Activated T-helper 2 cell treated with anti-CD3 and anti-CD28 coated beads, Interferon-gamma antibody, Interleukin-2, Interleukin-4, amounts not matched to agents 10 μg/mL and 5 μg/mL and 100 μg/mL, durations not matched to agents 14 hours and 24 hours and 36 hours (primary cell): ENCODE measurements around the gene FGF14. TPM values are rescaled to one million over a fixed set of nuclear protein-coding genes. Genes with fewer than 3 reads are reported as not detected.

Experiments
- DNase-seq: peaks from one replicate; pipeline ENCODE4 v3.0.0; 2021; ENCODE audit warnings: low spot score
- H3K27ac Mint-ChIP-seq: one replicate; pipeline ENCODE4 v1.8.0; 2021; ENCODE audit warnings: mixed read lengths
- H3K27me3 Mint-ChIP-seq: one replicate; pipeline ENCODE4 v1.8.0; 2021; ENCODE audit warnings: low read depth, mixed read lengths
- H3K36me3 Mint-ChIP-seq: one replicate; pipeline ENCODE4 v1.8.0; 2021; ENCODE audit warnings: low read depth, mixed read lengths
- H3K4me1 Mint-ChIP-seq: one replicate; pipeline ENCODE4 v1.8.0; 2021; ENCODE audit warnings: low read depth, mixed read lengths
- H3K4me3 Mint-ChIP-seq: one replicate; pipeline ENCODE4 v1.8.0; 2021; ENCODE audit warnings: low read depth, mild to moderate bottlenecking, moderate library complexity, mixed read lengths
- H3K9me3 Mint-ChIP-seq: one replicate; pipeline ENCODE4 v1.8.0; 2021; ENCODE audit warnings: mixed read lengths
- intact Hi-C: fragments of 100-400 bp; cut with micrococcal nuclease; formaldehyde crosslinking; loops from one replicate; pipeline ENCODE4 v1.15.1; 2023
- total RNA-seq: library from RNA; stranded (reverse); gene quantifications from 2 replicates; pipeline ENCODE4 v1.2.3, GENCODE V29; 2022

The FGF14 gene
- total RNA-seq, 1 donor from 2014 or later: not detected

DNA sequence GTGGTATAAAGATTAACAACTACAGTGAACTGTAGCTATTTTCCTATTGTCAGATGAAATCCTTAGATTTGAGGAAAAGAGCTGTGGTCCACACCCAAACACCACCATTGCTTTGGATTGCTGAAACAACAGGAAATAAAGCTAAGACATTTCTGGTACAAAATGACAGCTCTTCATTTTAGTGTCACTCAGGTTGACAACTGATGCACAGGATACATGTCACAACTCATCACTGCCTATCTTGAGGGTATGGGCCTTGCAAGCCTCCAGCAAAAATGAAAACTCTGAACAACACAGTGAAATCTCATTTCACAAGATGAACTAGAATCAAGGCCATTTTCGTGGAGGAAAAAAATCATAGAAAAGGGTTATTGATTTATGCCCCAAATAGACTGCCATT is 609.7 kb downstream of the FGF14 start:
- no peaks in the 10 kb centered on the region for H3K4me1 Mint-ChIP-seq
- no peak overlapping the region for H3K27ac Mint-ChIP-seq
- H3K36me3 Mint-ChIP-seq: no peaks in the 10 kb centered on the region
- no peak for DNase-seq
- intact Hi-C loops: no loop called here
- H3K27me3 Mint-ChIP-seq: no peaks in the 10 kb centered on the region
- H3K9me3 Mint-ChIP-seq: no peaks in the 10 kb centered on the region
- H3K4me3 Mint-ChIP-seq: no peak overlapping the region

DNA sequence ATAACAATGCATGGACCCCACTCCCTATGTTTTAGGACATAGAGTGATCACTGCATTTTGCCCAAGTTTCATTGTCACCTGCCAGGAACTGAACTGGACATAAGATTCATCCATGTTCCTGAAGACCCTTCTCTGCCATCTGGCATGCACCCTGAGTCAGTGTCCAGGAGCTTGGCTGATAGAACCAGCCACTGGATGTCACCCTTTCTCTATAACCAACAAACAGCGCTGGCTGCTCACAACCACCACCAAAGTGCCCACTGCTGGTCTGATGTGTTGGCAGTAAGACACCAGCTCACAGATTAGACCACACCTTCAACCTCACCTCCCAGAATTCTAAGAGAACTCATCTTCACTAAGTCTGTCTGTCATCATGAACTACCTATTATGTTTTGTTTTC is 616.0 kb downstream of the FGF14 start:
- H3K27ac Mint-ChIP-seq: no peak overlapping the region
- H3K9me3 Mint-ChIP-seq: no peaks in the 10 kb centered on the region
- no peaks in the 10 kb centered on the region for H3K4me1 Mint-ChIP-seq
- H3K36me3 Mint-ChIP-seq: no peaks in the 10 kb centered on the region
- no peak overlapping the region for H3K4me3 Mint-ChIP-seq
- H3K27me3 Mint-ChIP-seq: no peaks in the 10 kb centered on the region
- DNase-seq: no peak
- intact Hi-C loops: no loop called here

DNA sequence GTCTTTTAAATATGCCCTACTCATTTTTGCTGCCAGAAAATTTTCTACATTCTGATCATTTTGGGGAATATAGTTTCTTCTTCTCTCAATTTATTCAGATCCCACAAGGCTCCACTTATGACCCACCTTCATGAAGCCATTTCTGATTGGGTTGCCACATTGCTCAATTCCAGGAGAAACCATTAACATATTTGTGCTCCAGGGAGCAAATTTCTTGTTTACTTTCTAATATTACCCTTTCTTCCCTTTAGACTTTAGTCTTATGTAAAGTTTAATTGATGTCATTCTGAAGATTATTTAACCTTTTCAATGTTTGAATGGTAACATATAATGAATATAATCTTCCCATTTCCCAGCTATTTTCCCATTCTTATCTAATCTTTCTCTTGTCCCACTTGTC is 617.5 kb downstream of the FGF14 start:
- Mint-ChIP-seq H3K36me3 (no peaks in the 10 kb centered on the region), H3K9me3 (no peaks in the 10 kb centered on the region), H3K27ac (no peak overlapping the region), H3K4me3 (no peak overlapping the region), H3K4me1 (no peaks in the 10 kb centered on the region), H3K27me3 (no peaks in the 10 kb centered on the region)
- intact Hi-C loops: no loop called here
- DNase-seq: no peak

DNA sequence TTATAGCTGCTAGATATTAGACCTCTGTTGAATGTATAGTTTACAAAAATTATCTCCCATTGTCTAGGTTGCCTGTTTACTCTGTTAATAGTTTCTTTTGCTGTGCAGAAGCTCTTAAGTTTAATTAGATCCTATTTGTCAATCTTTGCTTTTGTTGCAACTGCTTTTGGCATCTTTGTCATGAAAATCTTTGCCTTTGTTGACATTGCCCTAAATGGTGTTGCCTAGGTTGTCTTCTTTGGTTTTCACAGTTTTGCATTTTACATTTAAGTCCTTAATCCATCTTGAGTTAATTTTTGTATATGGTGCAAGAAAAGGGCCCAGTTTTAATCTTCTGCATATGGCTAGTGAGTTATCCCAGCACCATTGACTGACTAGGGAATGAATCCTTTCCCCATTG is 618.3 kb downstream of the FGF14 start:
- no peak overlapping the region for H3K27ac Mint-ChIP-seq
- no peak for DNase-seq
- intact Hi-C loops: no loop called here
- no peaks in the 10 kb centered on the region for H3K36me3 Mint-ChIP-seq
- no peaks in the 10 kb centered on the region for H3K4me1 Mint-ChIP-seq
- H3K27me3 Mint-ChIP-seq: no peaks in the 10 kb centered on the region
- H3K9me3 Mint-ChIP-seq: no peaks in the 10 kb centered on the region
- H3K4me3 Mint-ChIP-seq: no peak overlapping the region

DNA sequence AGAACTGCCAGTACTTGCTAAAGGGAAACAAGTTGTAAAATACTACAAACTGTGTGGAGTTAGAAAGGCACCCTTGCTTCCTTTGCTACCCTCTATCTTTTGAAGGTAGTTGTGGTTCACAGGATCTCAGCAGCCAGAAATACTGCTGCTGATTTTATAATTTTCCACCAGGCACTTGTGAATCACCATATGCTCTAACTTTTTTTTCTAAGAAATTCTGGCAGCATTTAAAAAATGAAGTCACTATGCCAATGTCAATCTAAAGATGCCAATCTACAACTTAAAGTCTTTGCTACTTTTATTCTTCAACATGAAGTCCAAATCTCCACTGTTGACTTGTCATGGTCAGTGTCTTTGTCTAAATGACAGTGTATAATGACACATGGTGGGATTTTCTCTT is 621.6 kb downstream of the FGF14 start:
- no peaks in the 10 kb centered on the region for H3K9me3 Mint-ChIP-seq
- H3K27ac Mint-ChIP-seq: no peak overlapping the region
- no peak for DNase-seq
- H3K4me3 Mint-ChIP-seq: no peak overlapping the region
- no peaks in the 10 kb centered on the region for H3K4me1 Mint-ChIP-seq
- intact Hi-C loops: no loop called here
- no peaks in the 10 kb centered on the region for H3K36me3 Mint-ChIP-seq
- no peaks in the 10 kb centered on the region for H3K27me3 Mint-ChIP-seq

DNA sequence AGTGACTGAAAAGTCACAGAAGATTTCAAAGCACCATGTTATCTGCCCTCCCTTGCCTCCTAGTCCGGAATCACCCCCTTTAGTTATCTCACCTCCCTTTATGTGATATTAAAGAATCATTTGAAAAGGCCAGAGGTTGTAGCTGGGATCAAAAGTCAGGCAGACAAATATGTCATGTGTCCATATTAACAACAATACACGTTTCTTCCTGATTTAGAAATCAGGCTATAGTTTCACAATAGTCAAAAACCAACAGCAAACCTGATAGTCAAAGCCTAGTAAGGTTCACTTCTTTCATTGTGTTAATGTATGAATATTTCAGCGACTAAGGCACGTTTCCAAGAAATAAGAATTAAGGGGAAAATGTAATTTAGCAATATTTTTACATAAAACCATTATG is 622.7 kb downstream of the FGF14 start:
- Mint-ChIP-seq H3K27me3 (no peaks in the 10 kb centered on the region), H3K36me3 (no peaks in the 10 kb centered on the region), H3K4me1 (no peaks in the 10 kb centered on the region), H3K27ac (no peak overlapping the region), H3K4me3 (no peak overlapping the region), H3K9me3 (no peaks in the 10 kb centered on the region)
- intact Hi-C loops: no loop called here
- no peak for DNase-seq

DNA sequence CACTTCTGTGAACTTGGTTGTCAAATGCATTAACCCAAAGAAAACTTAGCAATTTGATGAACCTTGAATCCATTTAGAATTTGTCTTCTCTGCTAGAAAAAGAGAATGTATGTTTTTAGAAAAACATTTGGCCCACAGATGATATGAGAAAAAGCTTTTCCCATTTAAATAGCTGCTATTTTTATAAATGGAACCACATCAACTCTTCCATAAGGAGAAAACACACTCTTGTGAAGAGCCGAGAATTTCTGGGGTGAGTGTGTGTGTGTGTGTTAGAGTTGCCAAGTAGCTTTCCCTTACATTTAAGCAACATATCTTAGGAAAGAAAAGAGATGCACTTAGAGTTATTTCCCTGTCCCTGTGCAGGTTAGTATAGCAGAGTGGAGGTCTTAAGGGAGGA is 626.6 kb downstream of the FGF14 start:
- no peaks in the 10 kb centered on the region for H3K4me1 Mint-ChIP-seq
- H3K27ac Mint-ChIP-seq: no peak overlapping the region
- intact Hi-C loops: no loop called here
- H3K36me3 Mint-ChIP-seq: no peaks in the 10 kb centered on the region
- H3K27me3 Mint-ChIP-seq: no peaks in the 10 kb centered on the region
- DNase-seq: no peak
- no peak overlapping the region for H3K4me3 Mint-ChIP-seq
- no peaks in the 10 kb centered on the region for H3K9me3 Mint-ChIP-seq

DNA sequence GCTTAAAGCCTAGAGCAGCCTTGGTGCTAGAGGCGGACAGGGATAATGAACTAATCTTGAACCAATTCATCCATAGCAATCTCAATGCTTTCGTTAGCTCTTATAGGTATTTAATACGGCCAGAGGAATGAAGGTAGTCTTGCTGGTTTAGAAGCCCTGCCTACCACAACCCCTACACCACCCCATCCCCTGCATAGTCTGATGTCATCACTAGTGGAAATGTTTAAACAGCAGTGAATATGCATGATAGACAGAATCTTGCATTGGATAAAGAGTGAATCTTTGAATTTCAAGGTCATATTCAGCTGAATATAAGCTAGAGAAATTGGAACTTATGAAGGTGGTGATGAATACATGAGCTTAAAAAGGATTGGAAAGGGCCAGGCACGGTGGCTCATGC is 627.5 kb downstream of the FGF14 start:
- DNase-seq: no peak
- intact Hi-C loops: no loop called here
- no peaks in the 10 kb centered on the region for H3K27me3 Mint-ChIP-seq
- H3K9me3 Mint-ChIP-seq: no peaks in the 10 kb centered on the region
- H3K36me3 Mint-ChIP-seq: no peaks in the 10 kb centered on the region
- H3K27ac Mint-ChIP-seq: no peak overlapping the region
- H3K4me3 Mint-ChIP-seq: no peak overlapping the region
- H3K4me1 Mint-ChIP-seq: no peaks in the 10 kb centered on the region

DNA sequence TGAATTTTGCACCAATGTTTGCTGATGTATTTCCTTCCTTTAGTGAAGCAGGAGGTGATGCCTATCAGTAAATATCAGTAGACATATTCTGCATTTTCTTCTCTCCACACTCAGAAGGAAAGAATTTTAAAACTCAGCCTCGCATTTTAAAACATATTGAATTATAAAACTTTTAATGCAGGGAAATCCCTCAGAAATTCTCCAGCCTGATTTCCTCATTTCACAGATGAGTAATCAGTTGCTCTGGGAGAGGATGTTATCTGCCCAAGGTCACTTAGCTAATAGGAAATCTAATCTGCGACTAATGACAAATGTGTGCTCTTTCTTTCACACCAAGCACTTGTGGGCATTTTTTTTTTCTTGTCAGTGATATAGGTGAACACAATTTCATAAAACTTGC is 628.8 kb downstream of the FGF14 start:
- Mint-ChIP-seq H3K9me3 (no peaks in the 10 kb centered on the region), H3K36me3 (no peaks in the 10 kb centered on the region), H3K27ac (no peak overlapping the region), H3K4me3 (no peak overlapping the region), H3K27me3 (no peaks in the 10 kb centered on the region), H3K4me1 (no peaks in the 10 kb centered on the region)
- intact Hi-C loops: no loop called here
- no peak for DNase-seq

DNA sequence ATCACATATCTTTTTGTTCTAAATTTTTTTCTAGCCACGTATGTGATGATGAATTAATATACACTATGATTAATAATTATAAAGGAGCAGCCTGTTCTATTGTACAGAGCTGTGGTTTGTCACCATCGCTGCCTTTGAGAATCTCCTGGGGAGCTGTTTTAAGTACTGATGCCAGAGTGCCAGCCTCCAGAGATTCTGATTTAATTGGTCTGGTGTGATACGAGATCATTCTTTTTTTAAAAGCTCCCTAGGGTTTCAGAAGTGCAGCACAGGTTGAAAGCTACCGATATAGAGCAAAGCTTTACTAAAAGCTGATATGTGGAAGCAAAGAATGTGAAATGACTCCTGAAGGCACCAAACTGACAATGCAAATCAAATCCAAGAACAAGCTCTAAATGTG is 634.7 kb downstream of the FGF14 start:
- no peaks in the 10 kb centered on the region for H3K9me3 Mint-ChIP-seq
- no peaks in the 10 kb centered on the region for H3K4me1 Mint-ChIP-seq
- H3K4me3 Mint-ChIP-seq: no peak overlapping the region
- H3K36me3 Mint-ChIP-seq: no peaks in the 10 kb centered on the region
- intact Hi-C loops: no loop called here
- H3K27me3 Mint-ChIP-seq: no peaks in the 10 kb centered on the region
- DNase-seq: no peak
- H3K27ac Mint-ChIP-seq: no peak overlapping the region

DNA sequence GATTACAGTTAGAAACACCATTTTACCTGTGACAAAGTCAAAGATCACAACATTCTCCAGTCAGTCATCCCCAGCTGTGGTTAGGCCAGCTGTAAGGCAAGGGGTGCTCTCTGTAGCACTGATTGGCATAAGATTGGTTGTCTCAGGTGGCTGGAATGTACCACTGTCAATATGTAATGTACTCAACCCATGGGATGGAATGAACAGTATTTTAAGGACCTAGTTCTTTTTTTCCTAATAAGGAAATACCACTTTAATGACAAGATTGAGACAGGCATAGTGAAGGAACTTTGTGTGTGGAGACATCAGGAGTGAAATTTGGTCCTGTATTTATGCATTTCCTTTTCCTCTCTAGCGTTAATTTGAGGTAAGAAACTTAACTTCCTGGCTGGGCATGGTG is 638.7 kb downstream of the FGF14 start:
- no peak overlapping the region for H3K27ac Mint-ChIP-seq
- intact Hi-C loops: no loop called here
- no peaks in the 10 kb centered on the region for H3K36me3 Mint-ChIP-seq
- no peak for DNase-seq
- peaks cover 2% of the 10 kb centered on the region for H3K27me3 Mint-ChIP-seq
- H3K4me1 Mint-ChIP-seq: no peaks in the 10 kb centered on the region
- no peaks in the 10 kb centered on the region for H3K9me3 Mint-ChIP-seq
- H3K4me3 Mint-ChIP-seq: no peak overlapping the region

DNA sequence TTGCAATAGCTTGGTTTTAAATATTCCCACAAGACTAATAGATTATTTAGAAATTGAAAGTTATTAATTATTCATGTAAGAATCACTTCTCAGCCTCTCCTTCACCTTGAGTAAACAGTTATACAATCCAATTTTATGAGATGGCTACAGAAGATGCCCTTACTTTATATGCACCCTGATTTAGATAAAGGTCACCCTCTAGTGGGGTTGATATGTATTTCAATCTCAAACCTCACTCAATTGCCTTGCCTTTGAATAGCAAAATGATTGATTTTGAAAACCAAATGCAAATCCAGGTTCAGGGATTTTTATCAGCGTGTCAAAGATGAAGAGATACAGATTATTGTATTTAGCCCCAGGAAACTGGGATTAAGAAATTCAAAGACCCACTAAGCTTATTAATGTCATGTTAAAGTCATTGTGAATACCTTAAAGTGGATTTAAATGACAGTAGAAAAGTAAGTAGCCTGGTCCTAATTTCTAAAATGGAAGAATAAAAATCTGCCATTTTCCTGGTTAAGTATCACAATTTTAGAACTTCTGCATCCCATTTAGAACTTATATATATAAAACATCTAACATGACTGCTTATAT is 644.3 kb downstream of the FGF14 start:
- intact Hi-C loops: loop anchor here (1.0 to 2.0 kb wide), 2 partner anchors 243 to 613 kb away; no protein-coding TSS in a partner anchor
- Mint-ChIP-seq H3K27me3 (peaks cover 2% of the 10 kb centered on the region), H3K4me3 (no peak overlapping the region), H3K9me3 (no peaks in the 10 kb centered on the region), H3K27ac (no peak overlapping the region), H3K4me1 (no peaks in the 10 kb centered on the region), H3K36me3 (no peaks in the 10 kb centered on the region)
- no peak for DNase-seq

DNA sequence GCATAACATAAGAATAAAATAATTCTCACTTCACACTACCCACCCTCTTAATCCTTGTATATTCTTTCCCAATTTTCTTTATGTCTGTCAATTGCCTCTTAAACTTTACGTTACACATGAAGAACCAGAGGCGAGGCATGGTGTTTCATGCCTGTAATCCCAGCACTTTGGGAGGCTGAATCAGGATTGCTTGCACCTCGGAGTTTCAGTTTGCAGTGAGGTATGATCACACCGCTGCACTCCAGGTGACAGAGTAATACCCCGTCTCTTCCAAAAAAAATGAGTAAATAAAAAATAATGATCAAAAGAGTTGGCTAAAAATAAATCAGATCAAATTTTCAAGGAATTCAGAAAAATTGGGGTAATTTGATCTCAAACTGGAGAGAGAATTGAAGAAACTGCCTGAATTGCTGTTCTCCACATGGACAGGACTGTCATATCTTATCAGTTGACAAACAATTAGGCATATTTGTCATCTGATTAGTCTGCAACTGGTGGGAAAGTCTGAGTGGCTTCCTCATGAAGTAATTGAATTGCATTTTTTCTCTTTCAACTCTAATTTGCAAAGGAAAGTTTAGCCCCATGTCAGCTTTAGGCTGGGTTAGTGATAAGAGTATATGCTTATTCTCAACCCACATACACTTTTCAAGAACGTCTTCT is 646.5 kb downstream of the FGF14 start:
- no peaks in the 10 kb centered on the region for H3K27me3 Mint-ChIP-seq
- no peaks in the 10 kb centered on the region for H3K4me1 Mint-ChIP-seq
- no peak overlapping the region for H3K27ac Mint-ChIP-seq
- intact Hi-C loops: no loop called here
- H3K9me3 Mint-ChIP-seq: no peaks in the 10 kb centered on the region
- H3K4me3 Mint-ChIP-seq: no peak overlapping the region
- no peak for DNase-seq
- H3K36me3 Mint-ChIP-seq: no peaks in the 10 kb centered on the region

DNA sequence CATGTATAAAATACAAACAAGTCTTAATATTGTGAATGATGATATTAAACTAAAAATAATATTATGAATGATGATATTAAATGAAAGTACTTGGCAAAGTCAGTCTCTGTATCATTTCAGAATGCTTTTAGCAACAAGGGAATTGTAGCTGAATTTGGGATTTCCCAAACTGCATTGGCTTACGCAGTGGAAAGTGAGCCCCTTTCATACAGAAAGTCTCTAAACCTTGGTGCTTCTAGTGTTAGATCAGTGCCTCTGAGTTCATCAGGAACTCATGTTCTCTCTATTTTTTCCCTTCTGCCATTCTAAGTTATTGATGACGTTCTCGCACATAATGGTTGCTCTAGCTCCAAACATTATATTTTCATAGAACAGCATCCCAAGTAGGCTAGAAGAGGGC is 649.4 kb downstream of the FGF14 start:
- intact Hi-C loops: no loop called here
- Mint-ChIP-seq H3K36me3 (no peaks in the 10 kb centered on the region), H3K27me3 (no peaks in the 10 kb centered on the region), H3K4me3 (no peak overlapping the region), H3K4me1 (no peaks in the 10 kb centered on the region), H3K27ac (no peak overlapping the region), H3K9me3 (no peaks in the 10 kb centered on the region)
- DNase-seq: no peak
